HepG2 (cell line): ENCODE measurements around the gene CCNB1IP1.

ENCODE experiments used
- CHD2 ChIP-seq: IDR thresholded peaks from 2 replicates; pipeline ENCODE4 v1.6.1; 2011; ENCODE audit warnings: low read depth, low read length, improper control_type of control experiment
- GFI1 ChIP-seq: sonication (generic); formaldehyde crosslinking; IDR thresholded peaks from 2 replicates; pipeline ENCODE4 v1.5.0; 2020; ENCODE audit warnings: missing genetic modification reagents, mild to moderate bottlenecking, borderline replicate concordance
- MAX ChIP-seq: IDR thresholded peaks from 2 replicates; pipeline ENCODE4 v1.6.1; 2012; ENCODE audit warnings: inconsistent platforms
- SP1 ChIP-seq, 2 experiments: fragments of 450-650 bp in 1 of 2; sonication (generic) in 1 of 2; formaldehyde crosslinking in 1 of 2; IDR thresholded peaks; 2 replicates each; pipeline versions ENCODE4 v1.4.0 to v1.6.1; 2016 to 2020; ENCODE audit warnings: missing genetic modification reagents in 1 of 2
- TFAP4 ChIP-seq: sonication (generic); IDR thresholded peaks from 2 replicates; pipeline ENCODE4 v1.6.1; 2016; ENCODE audit warnings: low read depth, borderline replicate concordance
- ZFP36 ChIP-seq: fragments of 150-350 bp; IDR thresholded peaks from 2 replicates; pipeline ENCODE4 v1.6.1; 2018; ENCODE audit warnings: borderline replicate concordance, low read length, low read depth; ENCODE audit not compliant: partially characterized antibody
- ZNF263 ChIP-seq: sonication (generic); formaldehyde crosslinking; IDR thresholded peaks from 2 replicates; pipeline ENCODE4 v1.4.0; 2020; ENCODE audit warnings: missing genetic modification reagents
- ZNF382 ChIP-seq: sonication (generic); formaldehyde crosslinking; IDR thresholded peaks from 2 replicates; pipeline ENCODE4 v1.5.0; 2020; ENCODE audit warnings: missing genetic modification reagents, mild to moderate bottlenecking, borderline replicate concordance
- ZNF772 ChIP-seq: sonication (generic); formaldehyde crosslinking; IDR thresholded peaks from 2 replicates; pipeline ENCODE4 v1.5.0; 2020; ENCODE audit warnings: mild to moderate bottlenecking, missing genetic modification reagents
- TF ChIP-seq, protein P1 (sequence below): sonication (generic); formaldehyde crosslinking; IDR thresholded peaks from 2 replicates; pipeline ENCODE4 v1.5.0; 2020; ENCODE audit warnings: mild to moderate bottlenecking, missing genetic modification reagents, moderate library complexity

DNA sequence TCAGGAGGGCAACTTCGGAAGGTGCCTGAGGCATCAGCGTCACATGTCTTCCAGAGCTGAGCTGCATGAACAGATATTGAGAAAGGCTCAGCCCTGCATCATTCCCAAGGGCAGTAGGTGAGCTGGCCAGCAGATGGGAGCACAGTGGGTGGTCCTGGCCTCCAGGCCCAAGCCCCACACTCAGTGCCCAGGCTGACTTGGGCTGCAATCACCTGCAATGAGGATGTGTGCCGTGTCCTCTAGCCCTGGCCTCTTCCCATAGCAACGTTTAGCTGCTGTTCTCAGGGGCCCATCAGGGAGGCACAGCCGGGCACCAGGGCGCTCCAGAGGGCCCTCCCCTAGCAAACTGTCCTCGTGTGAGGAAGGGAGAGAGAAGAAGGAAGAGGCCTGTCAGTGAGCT lies 48.3 kb upstream of the CCNB1IP1 start:
- no peak for TF ChIP-seq GFI1 (CRISPR knock-in tag)
- TF ChIP-seq SP1 (IDR thresholded peaks at IDR 0.05): no peak
- TF ChIP-seq SP1 (CRISPR knock-in tag; IDR thresholded peaks at IDR 0.05): no peak
- TF ChIP-seq ZFP36: no peak
- TF ChIP-seq ZNF772 (CRISPR knock-in tag): no peak
- TF ChIP-seq TFAP4: no peak
- TF ChIP-seq, protein P1, sequence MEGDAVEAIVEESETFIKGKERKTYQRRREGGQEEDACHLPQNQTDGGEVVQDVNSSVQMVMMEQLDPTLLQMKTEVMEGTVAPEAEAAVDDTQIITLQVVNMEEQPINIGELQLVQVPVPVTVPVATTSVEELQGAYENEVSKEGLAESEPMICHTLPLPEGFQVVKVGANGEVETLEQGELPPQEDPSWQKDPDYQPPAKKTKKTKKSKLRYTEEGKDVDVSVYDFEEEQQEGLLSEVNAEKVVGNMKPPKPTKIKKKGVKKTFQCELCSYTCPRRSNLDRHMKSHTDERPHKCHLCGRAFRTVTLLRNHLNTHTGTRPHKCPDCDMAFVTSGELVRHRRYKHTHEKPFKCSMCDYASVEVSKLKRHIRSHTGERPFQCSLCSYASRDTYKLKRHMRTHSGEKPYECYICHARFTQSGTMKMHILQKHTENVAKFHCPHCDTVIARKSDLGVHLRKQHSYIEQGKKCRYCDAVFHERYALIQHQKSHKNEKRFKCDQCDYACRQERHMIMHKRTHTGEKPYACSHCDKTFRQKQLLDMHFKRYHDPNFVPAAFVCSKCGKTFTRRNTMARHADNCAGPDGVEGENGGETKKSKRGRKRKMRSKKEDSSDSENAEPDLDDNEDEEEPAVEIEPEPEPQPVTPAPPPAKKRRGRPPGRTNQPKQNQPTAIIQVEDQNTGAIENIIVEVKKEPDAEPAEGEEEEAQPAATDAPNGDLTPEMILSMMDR: no peak
- TF ChIP-seq ZNF382 (CRISPR knock-in tag): no peak
- TF ChIP-seq MAX: no peak
- TF ChIP-seq CHD2: no peak
- TF ChIP-seq ZNF263 (CRISPR knock-in tag): no peak
